ENCODE results near the gene PSD2. TPM values are rescaled to one million over a fixed set of nuclear protein-coding genes. Genes with fewer than 3 reads are reported as not detected.

PSD2 gene
- total and polyA plus RNA-seq, 2 donors from 2014 or later = 0.09 to 0.13 TPM

GRCh38 chr5:139849501-139849900 is 53.9 kb downstream of the PSD2 start:
- DNase-seq (peak in 1 of 5 donors; percentile 35), FAIRE-seq (no peak)
- H3K9ac ChIP-seq (ENCODE audit: low read length in 3 of 3) = peak overlapping the region in 1 of 3 donors; percentile 16
- H3K4me3 ChIP-seq (ENCODE audit: low read length in 3 of 3) = no peak overlapping the region
- H3K27ac ChIP-seq (ENCODE audit: low read depth in 2 of 2, low read length in 2 of 2) = no peak overlapping the region
- no peak for TF ChIP-seq CTCF (IDR thresholded peaks at IDR 0.05; ENCODE audit: borderline replicate concordance, extremely low read depth, insufficient read depth)
- intact Hi-C loops (cut with DNase I) = no loop called here
- H3K9me3 ChIP-seq (ENCODE audit: control insufficient read depth in 2 of 3, insufficient read depth in 1 of 3, low read length in 3 of 3) = no peaks in the 10 kb centered on the region
- peaks cover 0 to 7% (median 0%) of the 10 kb centered on the region in 3 donors for H3K4me1 ChIP-seq (ENCODE audit: control insufficient read depth in 2 of 3, insufficient read depth in 2 of 3, low read depth in 1 of 3, low read length in 3 of 3)
- no peaks in the 10 kb centered on the region for H3K27me3 ChIP-seq (ENCODE audit: control insufficient read depth, insufficient read depth, low read length)
- H3K36me3 ChIP-seq (ENCODE audit: control insufficient read depth in 2 of 3, insufficient read depth in 3 of 3, low read length in 3 of 3) = peaks cover 0 to 5% (median 0%) of the 10 kb centered on the region in 3 donors

- DNase-seq (no peak), FAIRE-seq (no peak)
- intact Hi-C loops (cut with DNase I) = no loop called here
- no peak for TF ChIP-seq CTCF (IDR thresholded peaks at IDR 0.05; ENCODE audit: borderline replicate concordance, extremely low read depth, insufficient read depth)
- Histone ChIP-seq H3K9me3 (ENCODE audit: control insufficient read depth in 2 of 3, insufficient read depth in 1 of 3, low read length in 3 of 3) (no peaks in the 10 kb centered on the region), H3K9ac (ENCODE audit: low read length in 3 of 3) (no peak overlapping the region), H3K4me1 (ENCODE audit: control insufficient read depth in 2 of 3, insufficient read depth in 2 of 3, low read depth in 1 of 3, low read length in 3 of 3) (peaks cover 0 to 7% (median 0%) of the 10 kb centered on the region in 3 donors), H3K27me3 (ENCODE audit: control insufficient read depth, insufficient read depth, low read length) (no peaks in the 10 kb centered on the region), H3K36me3 (ENCODE audit: control insufficient read depth in 2 of 3, insufficient read depth in 3 of 3, low read length in 3 of 3) (peaks cover 0 to 5% (median 0%) of the 10 kb centered on the region in 3 donors), H3K27ac (ENCODE audit: low read depth in 2 of 2, low read length in 2 of 2) (no peak overlapping the region), H3K4me3 (ENCODE audit: low read length in 3 of 3) (no peak overlapping the region)
These were observed 54.3 kb downstream of the PSD2 start for GRCh38 chr5:139849942-139850341.

GRCh38 chr5:139850423-139851016 is 54.9 kb downstream of the PSD2 start:
- H3K4me3 ChIP-seq (ENCODE audit: low read length in 3 of 3) = no peak overlapping the region
- H3K27ac ChIP-seq (ENCODE audit: low read depth in 2 of 2, low read length in 2 of 2) = no peak overlapping the region
- no peaks in the 10 kb centered on the region for H3K9me3 ChIP-seq (ENCODE audit: control insufficient read depth in 2 of 3, insufficient read depth in 1 of 3, low read length in 3 of 3)
- H3K4me1 ChIP-seq (ENCODE audit: control insufficient read depth in 2 of 3, insufficient read depth in 2 of 3, low read depth in 1 of 3, low read length in 3 of 3) = peaks cover 0 to 7% (median 0%) of the 10 kb centered on the region in 3 donors
- no peaks in the 10 kb centered on the region for H3K27me3 ChIP-seq (ENCODE audit: control insufficient read depth, insufficient read depth, low read length)
- no peak for FAIRE-seq
- H3K9ac ChIP-seq (ENCODE audit: low read length in 3 of 3) = no peak overlapping the region
- H3K36me3 ChIP-seq (ENCODE audit: control insufficient read depth in 2 of 3, insufficient read depth in 3 of 3, low read length in 3 of 3) = peaks cover 0 to 5% (median 0%) of the 10 kb centered on the region in 3 donors
- DNase-seq = peak in 1 of 5 donors; percentile 18
- TF ChIP-seq CTCF (IDR thresholded peaks at IDR 0.05; ENCODE audit: borderline replicate concordance, extremely low read depth, insufficient read depth) = no peak
- intact Hi-C loops (cut with DNase I) = no loop called here

Measured in kidney (tissue), 14 donors.